ENCODE measurements around the gene CPSF7.

The CPSF7 gene

GRCh38 chr11:61357894-61358239, 71.9 kb downstream of the CPSF7 start:
- H3K9me3 ChIP-seq, result no peaks in the 10 kb centered on the region
- H3K36me3 ChIP-seq, result peaks cover 12% of the 10 kb centered on the region
- peaks cover 37 to 42% of the 10 kb centered on the region in 2 experiments for H3K4me1 ChIP-seq (ENCODE audit: control insufficient read depth in 1 of 2, insufficient read depth in 1 of 2, low read depth in 1 of 2, low read length in 1 of 2)
- H3K4me3 ChIP-seq (ENCODE audit: low read depth in 1 of 2, low read length in 1 of 2), result no peak overlapping the region
- peak overlapping the region; percentile 87 for H3K27ac ChIP-seq
- no peaks in the 10 kb centered on the region for H3K27me3 ChIP-seq
- TF ChIP-seq CTCF (IDR thresholded peaks at IDR 0.05), result no peak

GRCh38 chr11:61357233-61357893, 72.4 kb downstream of the CPSF7 start:
- TF ChIP-seq CTCF (IDR thresholded peaks at IDR 0.05), result no peak

GRCh38 chr11:61356706-61357105, 73.1 kb downstream of the CPSF7 start:
- no peak for TF ChIP-seq CTCF (IDR thresholded peaks at IDR 0.05)
- Histone ChIP-seq H3K27ac (peak overlapping the region; percentile 87), H3K4me3 (ENCODE audit: low read depth in 1 of 2, low read length in 1 of 2) (no peak overlapping the region), H3K4me1 (ENCODE audit: control insufficient read depth in 1 of 2, insufficient read depth in 1 of 2, low read depth in 1 of 2, low read length in 1 of 2) (peaks cover 31 to 35% of the 10 kb centered on the region in 2 experiments), H3K36me3 (peaks cover 15% of the 10 kb centered on the region), H3K9me3 (no peaks in the 10 kb centered on the region), H3K27me3 (no peaks in the 10 kb centered on the region)

More at GRCh38 chr11:61357233-61357893, 72.4 kb downstream of the CPSF7 start:
- H3K27me3 ChIP-seq, result no peaks in the 10 kb centered on the region
- peaks cover 32 to 36% of the 10 kb centered on the region in 2 experiments for H3K4me1 ChIP-seq (ENCODE audit: control insufficient read depth in 1 of 2, insufficient read depth in 1 of 2, low read depth in 1 of 2, low read length in 1 of 2)
- H3K27ac ChIP-seq, result peak overlapping the region; percentile 87
- H3K36me3 ChIP-seq, result peaks cover 12% of the 10 kb centered on the region
- no peaks in the 10 kb centered on the region for H3K9me3 ChIP-seq
- no peak overlapping the region for H3K4me3 ChIP-seq (ENCODE audit: low read depth in 1 of 2, low read length in 1 of 2)

GRCh38 chr11:61354208-61354607, 75.6 kb downstream of the CPSF7 start:
- H3K27me3 ChIP-seq, result no peaks in the 10 kb centered on the region
- no peaks in the 10 kb centered on the region for H3K9me3 ChIP-seq
- H3K27ac ChIP-seq, result no peak overlapping the region
- no peak overlapping the region for H3K4me3 ChIP-seq (ENCODE audit: low read depth in 1 of 2, low read length in 1 of 2)
- peaks cover 20 to 23% of the 10 kb centered on the region in 2 experiments for H3K4me1 ChIP-seq (ENCODE audit: control insufficient read depth in 1 of 2, insufficient read depth in 1 of 2, low read depth in 1 of 2, low read length in 1 of 2)
- no peak for TF ChIP-seq CTCF (IDR thresholded peaks at IDR 0.05)
- peaks cover 36% of the 10 kb centered on the region for H3K36me3 ChIP-seq

- H3K27ac ChIP-seq, result no peak overlapping the region
- no peaks in the 10 kb centered on the region for H3K27me3 ChIP-seq
- H3K9me3 ChIP-seq, result no peaks in the 10 kb centered on the region
- no peak for TF ChIP-seq CTCF (IDR thresholded peaks at IDR 0.05)
- peaks cover 45% of the 10 kb centered on the region for H3K36me3 ChIP-seq
- no peak overlapping the region for H3K4me3 ChIP-seq (ENCODE audit: low read depth in 1 of 2, low read length in 1 of 2)
- H3K4me1 ChIP-seq (ENCODE audit: control insufficient read depth in 1 of 2, insufficient read depth in 1 of 2, low read depth in 1 of 2, low read length in 1 of 2), result peaks cover 20 to 23% of the 10 kb centered on the region in 2 experiments
These were observed 76.4 kb downstream of the CPSF7 start for GRCh38 chr11:61353131-61354067.
